SK-N-SH (cell line): ENCODE results near the gene SLCO1A2.

ENCODE experiments used
- ELF1 ChIP-seq: IDR thresholded peaks from 2 replicates; pipeline ENCODE4 v1.4.0; 2012
- FOSL2 ChIP-seq: IDR thresholded peaks from 2 replicates; pipeline ENCODE4 v1.4.0; 2012; ENCODE audit warnings: low read depth, mild to moderate bottlenecking, moderate library complexity, borderline replicate concordance
- JUND ChIP-seq: IDR thresholded peaks from 2 replicates; pipeline ENCODE4 v1.4.0; 2012
- RAD21 ChIP-seq: IDR thresholded peaks from 2 replicates; pipeline ENCODE4 v1.6.1; 2012; ENCODE audit warnings: mild to moderate bottlenecking, low read length
- SMC3 ChIP-seq: IDR thresholded peaks from 2 replicates; pipeline ENCODE4 v1.6.1; 2012; ENCODE audit warnings: low read depth, low read length, improper control_type of control experiment
- TAF1 ChIP-seq: IDR thresholded peaks from 2 replicates; pipeline ENCODE4 v1.6.1; 2012; ENCODE audit warnings: low read depth, mild to moderate bottlenecking, low read length, moderate library complexity, borderline replicate concordance
- TF ChIP-seq, protein P1 (sequence below): fragments of 200-600 bp; sonication (generic); IDR thresholded peaks from 2 replicates; pipeline ENCODE4 v1.6.1; 2017; ENCODE audit warnings: antibody characterized with exemption, mild to moderate bottlenecking, moderate library complexity
- TF ChIP-seq, protein P2 (sequence below): IDR thresholded peaks from 2 replicates; pipeline ENCODE4 v1.4.0; 2012; ENCODE audit warnings: low read depth, borderline replicate concordance

- TF ChIP-seq SMC3 (no peak), JUND (no peak), ELF1 (no peak), RAD21 (no peak), FOSL2 (no peak), TAF1 (no peak)
- TF ChIP-seq, protein P1, sequence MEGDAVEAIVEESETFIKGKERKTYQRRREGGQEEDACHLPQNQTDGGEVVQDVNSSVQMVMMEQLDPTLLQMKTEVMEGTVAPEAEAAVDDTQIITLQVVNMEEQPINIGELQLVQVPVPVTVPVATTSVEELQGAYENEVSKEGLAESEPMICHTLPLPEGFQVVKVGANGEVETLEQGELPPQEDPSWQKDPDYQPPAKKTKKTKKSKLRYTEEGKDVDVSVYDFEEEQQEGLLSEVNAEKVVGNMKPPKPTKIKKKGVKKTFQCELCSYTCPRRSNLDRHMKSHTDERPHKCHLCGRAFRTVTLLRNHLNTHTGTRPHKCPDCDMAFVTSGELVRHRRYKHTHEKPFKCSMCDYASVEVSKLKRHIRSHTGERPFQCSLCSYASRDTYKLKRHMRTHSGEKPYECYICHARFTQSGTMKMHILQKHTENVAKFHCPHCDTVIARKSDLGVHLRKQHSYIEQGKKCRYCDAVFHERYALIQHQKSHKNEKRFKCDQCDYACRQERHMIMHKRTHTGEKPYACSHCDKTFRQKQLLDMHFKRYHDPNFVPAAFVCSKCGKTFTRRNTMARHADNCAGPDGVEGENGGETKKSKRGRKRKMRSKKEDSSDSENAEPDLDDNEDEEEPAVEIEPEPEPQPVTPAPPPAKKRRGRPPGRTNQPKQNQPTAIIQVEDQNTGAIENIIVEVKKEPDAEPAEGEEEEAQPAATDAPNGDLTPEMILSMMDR: no peak
- TF ChIP-seq, protein P2, sequence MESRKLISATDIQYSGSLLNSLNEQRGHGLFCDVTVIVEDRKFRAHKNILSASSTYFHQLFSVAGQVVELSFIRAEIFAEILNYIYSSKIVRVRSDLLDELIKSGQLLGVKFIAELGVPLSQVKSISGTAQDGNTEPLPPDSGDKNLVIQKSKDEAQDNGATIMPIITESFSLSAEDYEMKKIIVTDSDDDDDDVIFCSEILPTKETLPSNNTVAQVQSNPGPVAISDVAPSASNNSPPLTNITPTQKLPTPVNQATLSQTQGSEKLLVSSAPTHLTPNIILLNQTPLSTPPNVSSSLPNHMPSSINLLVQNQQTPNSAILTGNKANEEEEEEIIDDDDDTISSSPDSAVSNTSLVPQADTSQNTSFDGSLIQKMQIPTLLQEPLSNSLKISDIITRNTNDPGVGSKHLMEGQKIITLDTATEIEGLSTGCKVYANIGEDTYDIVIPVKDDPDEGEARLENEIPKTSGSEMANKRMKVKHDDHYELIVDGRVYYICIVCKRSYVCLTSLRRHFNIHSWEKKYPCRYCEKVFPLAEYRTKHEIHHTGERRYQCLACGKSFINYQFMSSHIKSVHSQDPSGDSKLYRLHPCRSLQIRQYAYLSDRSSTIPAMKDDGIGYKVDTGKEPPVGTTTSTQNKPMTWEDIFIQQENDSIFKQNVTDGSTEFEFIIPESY: no peak
Observed at GRCh38 chr12:21296348-21296747, 38.4 kb downstream of the SLCO1A2 start.
